Mesenchymal stem cell (in vitro differentiated cells and primary cell): Measurements from ENCODE around the gene EGLN3.

Source experiments
- DNase-seq: peaks from one replicate; pipeline ENCODE4 v3.0.0-alpha.2; 2013
- H2AFZ ChIP-seq: one replicate; pipeline ENCODE4 v1.6.1; 2013; ENCODE audit warnings: low read depth, mild to moderate bottlenecking, control low read depth, inconsistent platforms, low read length, moderate library complexity
- H2AK5ac ChIP-seq: 2 replicates; pipeline ENCODE4 v1.6.1; 2013; ENCODE audit warnings: low read length, moderate library complexity, mild to moderate bottlenecking, inconsistent platforms; ENCODE audit not compliant: severe bottlenecking
- H2BK120ac ChIP-seq: one replicate; pipeline ENCODE4 v1.6.1; 2013; ENCODE audit warnings: low read depth, mild to moderate bottlenecking, inconsistent platforms, low read length, moderate library complexity
- H2BK12ac ChIP-seq, 2 experiments: one replicate each; pipeline ENCODE4 v1.6.1; 2013; ENCODE audit warnings: inconsistent platforms in 2 of 2, low read length in 2 of 2, mild to moderate bottlenecking in 2 of 2, moderate library complexity in 2 of 2, control low read depth in 1 of 2
- H2BK15ac ChIP-seq: one replicate; pipeline ENCODE4 v1.6.1; 2013; ENCODE audit warnings: mild to moderate bottlenecking, low read depth, inconsistent platforms; ENCODE audit not compliant: poor library complexity, severe bottlenecking
- H2BK5ac ChIP-seq: 2 replicates; pipeline ENCODE4 v1.6.1; 2013; ENCODE audit warnings: low read depth, mild to moderate bottlenecking, low read length, control low read depth, inconsistent platforms; ENCODE audit not compliant: poor library complexity, severe bottlenecking
- H3K14ac ChIP-seq, 2 experiments: one replicate each; pipeline ENCODE4 v1.6.1; 2013; ENCODE audit warnings: inconsistent platforms in 2 of 2, low read length in 2 of 2, control low read depth in 1 of 2, mild to moderate bottlenecking in 1 of 2, moderate library complexity in 1 of 2
- H3K18ac ChIP-seq, 2 experiments: one replicate each; pipeline ENCODE4 v1.6.1; 2013; ENCODE audit warnings: inconsistent platforms in 2 of 2, low read length in 2 of 2, control low read depth in 1 of 2, low read depth in 1 of 2, mild to moderate bottlenecking in 1 of 2
- H3K23ac ChIP-seq, 2 experiments: one replicate each; pipeline ENCODE4 v1.6.1; 2013; ENCODE audit warnings: inconsistent platforms in 2 of 2, low read length in 2 of 2, mild to moderate bottlenecking in 2 of 2, moderate library complexity in 2 of 2, control low read depth in 1 of 2
- H3K27ac ChIP-seq: 2 replicates; pipeline ENCODE4 v1.5.1; 2013; ENCODE audit warnings: mild to moderate bottlenecking, moderate library complexity, low read length, control low read depth, inconsistent platforms; ENCODE audit not compliant: poor library complexity, severe bottlenecking
- H3K27me3 ChIP-seq, 2 experiments: 2 replicates each; pipeline versions ENCODE4 v1.6.1 to v1.7.0; 2013; ENCODE audit warnings: low read length in 2 of 2, mild to moderate bottlenecking in 2 of 2, moderate library complexity in 2 of 2, control low read depth in 1 of 2, inconsistent platforms in 1 of 2; ENCODE audit not compliant: control insufficient read depth in 1 of 2, insufficient read depth in 1 of 2
- H3K36me3 ChIP-seq, 2 experiments: 2 replicates each; pipeline versions ENCODE4 v1.6.1 to v1.7.0; 2013; ENCODE audit warnings: low read length in 2 of 2, control low read depth in 1 of 2, inconsistent platforms in 1 of 2, low read depth in 1 of 2, mild to moderate bottlenecking in 1 of 2; ENCODE audit not compliant: insufficient read depth in 2 of 2, control insufficient read depth in 1 of 2
- H3K4ac ChIP-seq, 2 experiments: one replicate each; pipeline ENCODE4 v1.6.1; 2013; ENCODE audit warnings: inconsistent platforms in 2 of 2, low read length in 2 of 2, mild to moderate bottlenecking in 2 of 2, moderate library complexity in 2 of 2, control low read depth in 1 of 2, low read depth in 1 of 2
- H3K4me1 ChIP-seq: 2 replicates; pipeline ENCODE4 v1.6.1; 2013; ENCODE audit warnings: low read depth, low read length, control low read depth; ENCODE audit not compliant: control insufficient read depth, insufficient read depth
- H3K4me2 ChIP-seq: 2 replicates; pipeline ENCODE4 v1.6.1; 2013; ENCODE audit warnings: low read length, mild to moderate bottlenecking, inconsistent platforms; ENCODE audit not compliant: poor library complexity, severe bottlenecking
- H3K4me3 ChIP-seq, 2 experiments: 2 replicates each; pipeline versions ENCODE4 v1.5.1 to v1.7.0; 2013; ENCODE audit warnings: low read length in 2 of 2, mild to moderate bottlenecking in 2 of 2, control low read depth in 1 of 2, low read depth in 1 of 2; ENCODE audit not compliant: insufficient read depth in 1 of 2
- H3K79me1 ChIP-seq: replicated peaks from 2 replicates; pipeline ENCODE4 v1.6.1; 2013; ENCODE audit warnings: mild to moderate bottlenecking, control low read depth, low read length, inconsistent platforms; ENCODE audit not compliant: poor library complexity, severe bottlenecking
- H3K9ac ChIP-seq: 2 replicates; pipeline ENCODE4 v1.7.0; 2013; ENCODE audit warnings: mild to moderate bottlenecking, low read length, moderate library complexity
- H3K9me3 ChIP-seq: 2 replicates; pipeline ENCODE4 v1.7.0; 2013; ENCODE audit warnings: mild to moderate bottlenecking, low read length; ENCODE audit not compliant: control insufficient read depth
- H4K8ac ChIP-seq: one replicate; pipeline ENCODE4 v1.6.1; 2013; ENCODE audit warnings: inconsistent platforms, mild to moderate bottlenecking, low read length, moderate library complexity
- H4K91ac ChIP-seq: one replicate; pipeline ENCODE4 v1.6.1; 2013; ENCODE audit warnings: mild to moderate bottlenecking, low read length, inconsistent platforms
- WGBS: methylation state at CpG from one replicate; pipeline ENCODE4 v1.1.7; 2013; ENCODE audit warnings: mixed read lengths; 5-methylcytosine and 5-hydroxymethylcytosine counted together

Gene EGLN3

GRCh38 chr14:33952541-33952940 is 1.7 kb upstream of the EGLN3 start:
- H4K91ac ChIP-seq: no peak overlapping the region
- H3K4ac ChIP-seq: no peak overlapping the region
- no peak overlapping the region for H2BK5ac ChIP-seq
- 94% methylated on average over 1 of the region's 1 CpG for WGBS
- no peak overlapping the region for H3K4me3 ChIP-seq
- H3K79me1 ChIP-seq: no peaks in the 10 kb centered on the region
- H3K18ac ChIP-seq: peak overlapping the region in 1 of 2 experiments; percentile 29
- no peak overlapping the region for H4K8ac ChIP-seq
- no peaks in the 10 kb centered on the region for H3K36me3 ChIP-seq
- H3K4me1 ChIP-seq: peaks cover 8% of the 10 kb centered on the region
- H3K23ac ChIP-seq: no peak overlapping the region
- H3K27me3 ChIP-seq: peaks cover 27 to 60% of the 10 kb centered on the region in 2 experiments
- no peak overlapping the region for H2BK12ac ChIP-seq
- H2AFZ ChIP-seq: no peak overlapping the region
- no peak overlapping the region for H2AK5ac ChIP-seq
- DNase-seq: no peak
- no peak overlapping the region for H3K4me2 ChIP-seq
- no peak overlapping the region for H3K9ac ChIP-seq
- no peak overlapping the region for H2BK120ac ChIP-seq
- no peak overlapping the region for H2BK15ac ChIP-seq
- no peak overlapping the region for H3K14ac ChIP-seq
- no peaks in the 10 kb centered on the region for H3K9me3 ChIP-seq
- no peak overlapping the region for H3K27ac ChIP-seq

GRCh38 chr14:33951183-33951840 is 438 bp upstream of the EGLN3 start:
- Histone ChIP-seq H2BK15ac (no peak overlapping the region), H3K4me2 (peak overlapping the region; percentile 93), H3K79me1 (no peaks in the 10 kb centered on the region), H2BK5ac (no peak overlapping the region), H3K9me3 (no peaks in the 10 kb centered on the region), H3K27ac (no peak overlapping the region), H3K18ac (no peak overlapping the region), H3K14ac (no peak overlapping the region), H4K91ac (no peak overlapping the region), H2BK12ac (no peak overlapping the region), H4K8ac (no peak overlapping the region), H3K4ac (no peak overlapping the region), H2BK120ac (no peak overlapping the region), H3K4me3 (peak overlapping the region; percentile 70 to 85), H3K27me3 (peaks cover 27 to 60% of the 10 kb centered on the region in 2 experiments), H3K4me1 (peaks cover 8% of the 10 kb centered on the region), H2AFZ (no peak overlapping the region), H3K36me3 (no peaks in the 10 kb centered on the region), H3K9ac (peak overlapping the region; percentile 72), H3K23ac (no peak overlapping the region), H2AK5ac (no peak overlapping the region)
- 46% methylated on average over 3 of the region's 11 CpGs for WGBS
- DNase-seq: peak; percentile 14

GRCh38 chr14:33949411-33949893 is 1.4 kb downstream of the EGLN3 start:
- peak; percentile 2 for DNase-seq
- no peak overlapping the region for H4K8ac ChIP-seq
- no peak overlapping the region for H3K27ac ChIP-seq
- no peak overlapping the region for H4K91ac ChIP-seq
- no peak overlapping the region for H3K9ac ChIP-seq
- no peaks in the 10 kb centered on the region for H3K79me1 ChIP-seq
- H3K4me2 ChIP-seq: no peak overlapping the region
- peaks cover 8% of the 10 kb centered on the region for H3K4me1 ChIP-seq
- no peak overlapping the region for H3K14ac ChIP-seq
- no peak overlapping the region for H3K23ac ChIP-seq
- H3K27me3 ChIP-seq: peaks cover 27 to 50% of the 10 kb centered on the region in 2 experiments
- WGBS: 17% methylated on average over 9 of the region's 9 CpGs
- H2BK120ac ChIP-seq: no peak overlapping the region
- no peaks in the 10 kb centered on the region for H3K9me3 ChIP-seq
- no peak overlapping the region for H2BK5ac ChIP-seq
- H2AFZ ChIP-seq: no peak overlapping the region
- H2BK12ac ChIP-seq: no peak overlapping the region
- H3K4me3 ChIP-seq: no peak overlapping the region
- no peak overlapping the region for H3K4ac ChIP-seq
- no peak overlapping the region for H2AK5ac ChIP-seq
- H3K36me3 ChIP-seq: no peaks in the 10 kb centered on the region
- no peak overlapping the region for H3K18ac ChIP-seq
- no peak overlapping the region for H2BK15ac ChIP-seq

- Histone ChIP-seq H2BK12ac (no peak overlapping the region), H3K4me1 (peaks cover 8% of the 10 kb centered on the region), H2AFZ (no peak overlapping the region), H3K9ac (no peak overlapping the region), H2BK120ac (no peak overlapping the region), H3K4me3 (no peak overlapping the region), H2BK15ac (no peak overlapping the region), H3K4me2 (no peak overlapping the region), H3K23ac (no peak overlapping the region), H3K27me3 (peaks cover 27 to 45% of the 10 kb centered on the region in 2 experiments), H3K14ac (no peak overlapping the region), H3K36me3 (no peaks in the 10 kb centered on the region), H2AK5ac (no peak overlapping the region), H3K9me3 (no peaks in the 10 kb centered on the region), H3K18ac (no peak overlapping the region), H3K4ac (no peak overlapping the region), H4K8ac (no peak overlapping the region), H2BK5ac (no peak overlapping the region), H4K91ac (no peak overlapping the region), H3K27ac (no peak overlapping the region), H3K79me1 (no peaks in the 10 kb centered on the region)
- WGBS: 27% methylated on average over 6 of the region's 9 CpGs
- DNase-seq: no peak
Observed at GRCh38 chr14:33948869-33949408, 1.9 kb downstream of the EGLN3 start.
